ENCODE results near the gene UCKL1.

UCKL1 gene

DNA sequence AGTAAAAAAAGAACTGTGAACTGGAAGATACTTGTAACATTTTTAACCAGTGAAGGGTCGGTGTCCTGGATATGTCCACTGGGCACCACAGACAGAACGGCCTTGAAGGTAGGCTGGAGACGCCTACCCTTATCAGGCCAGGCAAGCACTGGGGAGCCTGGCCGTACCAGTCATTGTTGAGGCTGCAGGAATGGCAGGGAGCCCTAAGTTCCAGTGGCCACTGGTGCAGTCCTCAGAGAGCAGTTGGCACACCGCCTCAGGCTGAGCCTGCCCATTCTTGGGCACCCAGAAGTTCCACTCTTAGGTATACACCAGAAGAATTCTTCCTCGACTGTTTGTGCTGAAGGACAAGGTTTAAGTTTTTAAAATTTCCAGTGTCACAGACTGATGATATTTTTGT, 40.7 kb downstream of the UCKL1 start:
- TF ChIP-seq, protein P1, sequence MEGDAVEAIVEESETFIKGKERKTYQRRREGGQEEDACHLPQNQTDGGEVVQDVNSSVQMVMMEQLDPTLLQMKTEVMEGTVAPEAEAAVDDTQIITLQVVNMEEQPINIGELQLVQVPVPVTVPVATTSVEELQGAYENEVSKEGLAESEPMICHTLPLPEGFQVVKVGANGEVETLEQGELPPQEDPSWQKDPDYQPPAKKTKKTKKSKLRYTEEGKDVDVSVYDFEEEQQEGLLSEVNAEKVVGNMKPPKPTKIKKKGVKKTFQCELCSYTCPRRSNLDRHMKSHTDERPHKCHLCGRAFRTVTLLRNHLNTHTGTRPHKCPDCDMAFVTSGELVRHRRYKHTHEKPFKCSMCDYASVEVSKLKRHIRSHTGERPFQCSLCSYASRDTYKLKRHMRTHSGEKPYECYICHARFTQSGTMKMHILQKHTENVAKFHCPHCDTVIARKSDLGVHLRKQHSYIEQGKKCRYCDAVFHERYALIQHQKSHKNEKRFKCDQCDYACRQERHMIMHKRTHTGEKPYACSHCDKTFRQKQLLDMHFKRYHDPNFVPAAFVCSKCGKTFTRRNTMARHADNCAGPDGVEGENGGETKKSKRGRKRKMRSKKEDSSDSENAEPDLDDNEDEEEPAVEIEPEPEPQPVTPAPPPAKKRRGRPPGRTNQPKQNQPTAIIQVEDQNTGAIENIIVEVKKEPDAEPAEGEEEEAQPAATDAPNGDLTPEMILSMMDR (IDR thresholded peaks at IDR 0.05; ENCODE audit: low read depth, low read length): no peak
- no peak overlapping the region for H3K4me3 ChIP-seq (ENCODE audit: low read depth, low read length)

DNA sequence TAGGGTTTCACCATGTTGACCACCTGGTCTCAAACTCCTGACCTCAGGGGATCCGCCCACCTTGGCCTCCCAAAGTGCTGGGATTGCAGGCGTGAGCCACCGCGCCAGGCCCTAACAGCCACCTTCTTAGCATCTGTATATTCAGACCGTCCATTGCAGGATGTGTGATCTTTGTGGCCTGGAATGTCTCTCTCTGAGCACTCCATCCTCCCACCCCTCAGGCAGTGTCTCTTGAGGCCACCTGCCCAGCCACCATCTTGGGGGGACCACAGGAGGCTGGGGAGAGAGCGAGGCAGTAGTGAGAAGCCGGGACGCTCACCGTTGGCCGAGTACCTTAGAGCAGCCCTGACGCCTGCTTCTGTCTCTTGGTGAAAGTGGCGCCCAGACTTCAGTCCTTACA, 42.4 kb downstream of the UCKL1 start:
- H3K4me3 ChIP-seq (ENCODE audit: low read depth, low read length): no peak overlapping the region
- TF ChIP-seq, protein P1 (IDR thresholded peaks at IDR 0.05; ENCODE audit: low read depth, low read length): no peak

DNA sequence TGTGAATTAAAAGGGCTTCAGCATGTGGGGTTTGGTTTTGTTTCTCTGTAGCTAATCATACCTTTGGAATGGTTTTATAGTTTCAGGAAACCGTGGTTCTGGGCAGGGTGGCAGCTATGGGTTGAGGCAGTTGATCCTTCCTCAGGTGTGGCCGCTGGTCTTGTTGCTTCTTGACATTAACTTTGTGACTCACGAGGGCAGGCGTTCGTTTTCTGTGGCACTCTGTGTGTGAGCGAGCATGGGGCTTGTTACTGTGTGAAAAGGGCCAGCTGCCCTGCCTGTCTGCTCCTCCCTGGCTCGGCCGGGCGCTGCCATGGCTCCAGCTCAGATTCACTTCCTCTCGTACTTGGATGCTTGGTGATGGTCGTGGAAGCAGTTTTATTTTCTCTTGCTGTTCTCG, 45.0 kb downstream of the UCKL1 start:
- H3K4me3 ChIP-seq (ENCODE audit: low read depth, low read length): no peak overlapping the region
- TF ChIP-seq, protein P1 (IDR thresholded peaks at IDR 0.05; ENCODE audit: low read depth, low read length): no peak

DNA sequence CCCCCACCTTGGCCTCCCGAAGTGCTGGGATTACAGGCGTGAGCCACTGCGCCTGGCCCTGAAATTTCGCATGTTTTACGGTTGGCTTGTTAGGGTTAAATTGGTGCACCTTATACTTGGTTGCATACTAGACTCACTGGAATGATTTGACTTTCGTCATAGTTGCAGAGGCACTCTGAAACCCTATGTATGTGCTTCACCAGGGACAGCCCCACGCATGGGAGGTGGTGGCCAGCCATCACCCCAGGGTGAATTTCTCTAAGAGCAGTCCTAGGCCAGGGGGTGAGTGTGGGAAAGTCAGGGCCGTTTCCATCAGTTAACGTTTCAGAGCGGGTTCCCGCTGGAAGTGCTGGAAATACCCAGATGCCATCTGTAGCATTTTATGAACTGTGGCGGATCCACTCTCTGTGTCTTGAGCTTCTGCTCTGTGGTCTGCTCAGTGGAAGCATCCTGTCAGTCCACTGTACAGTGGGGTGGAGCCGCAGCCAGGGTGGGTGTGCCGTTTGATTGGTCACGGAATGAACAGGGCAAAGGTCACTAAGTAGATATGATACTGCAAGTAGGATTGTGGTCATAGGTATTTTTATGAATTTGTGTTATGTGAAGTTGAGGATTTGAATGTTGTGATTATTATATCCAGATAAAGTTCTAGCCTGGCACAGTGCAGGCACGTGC, 48.1 kb downstream of the UCKL1 start:
- no peak overlapping the region for H3K4me3 ChIP-seq (ENCODE audit: low read depth, low read length)
- TF ChIP-seq, protein P1 (IDR thresholded peaks at IDR 0.05; ENCODE audit: low read depth, low read length): no peak

DNA sequence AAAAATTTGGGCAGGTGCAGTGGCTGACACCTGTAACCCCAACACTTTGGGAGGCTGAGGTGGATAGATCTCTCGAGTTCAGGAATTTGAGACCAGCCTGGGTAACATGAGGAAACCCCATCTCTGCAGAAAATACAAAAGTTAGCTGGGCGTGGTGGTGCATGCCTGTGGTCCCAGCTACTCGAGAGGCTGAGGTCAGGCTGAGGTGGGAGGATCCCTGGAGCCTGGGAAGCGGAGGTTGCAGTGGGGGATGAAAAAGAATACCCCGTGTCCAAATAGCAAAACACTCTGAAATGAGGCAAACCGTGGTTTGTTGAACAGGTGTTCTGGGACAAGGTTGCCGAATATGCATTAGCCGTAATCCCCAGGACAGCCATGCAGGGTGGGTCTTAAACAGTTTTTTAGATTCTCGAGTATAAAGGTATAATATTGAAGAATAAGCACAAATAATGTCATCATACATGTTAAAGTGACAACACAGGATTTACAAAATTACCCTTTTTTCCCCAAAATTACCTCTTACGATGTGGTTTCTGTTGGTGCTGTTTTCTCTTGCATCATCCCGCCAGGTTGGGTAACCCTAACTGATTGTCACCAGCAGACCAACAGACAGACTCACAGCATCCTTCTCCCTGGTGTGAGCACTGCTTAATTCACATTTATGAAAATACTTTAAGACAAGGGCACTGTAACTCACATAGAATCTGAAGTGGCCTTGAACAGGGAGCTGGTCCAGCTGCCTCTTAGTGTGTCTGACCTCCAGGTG, 52.2 kb downstream of the UCKL1 start:
- H3K4me3 ChIP-seq (ENCODE audit: low read depth, low read length): no peak overlapping the region
- TF ChIP-seq, protein P1 (IDR thresholded peaks at IDR 0.05; ENCODE audit: low read depth, low read length): no peak

DNA sequence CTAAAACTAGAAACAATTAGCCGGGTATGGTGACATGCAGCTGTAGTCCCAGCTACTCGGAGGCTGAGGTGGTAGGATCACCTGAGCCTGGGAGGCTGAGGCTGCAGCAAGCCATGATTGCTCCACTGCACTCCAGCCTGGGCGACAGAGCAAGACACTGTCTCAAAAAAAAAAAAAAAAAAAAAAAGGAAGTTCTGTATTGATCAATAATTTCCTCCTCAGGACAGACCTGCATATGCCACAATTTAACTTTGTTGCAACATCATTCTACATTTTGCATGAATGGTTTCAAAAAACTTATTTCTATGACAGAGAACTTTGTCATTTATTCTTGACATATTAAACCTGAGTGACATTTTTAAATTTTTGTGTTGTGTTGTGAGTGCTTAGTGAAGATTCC, 55.8 kb downstream of the UCKL1 start:
- TF ChIP-seq, protein P1 (IDR thresholded peaks at IDR 0.05; ENCODE audit: low read depth, low read length): no peak
- no peak overlapping the region for H3K4me3 ChIP-seq (ENCODE audit: low read depth, low read length)

DNA sequence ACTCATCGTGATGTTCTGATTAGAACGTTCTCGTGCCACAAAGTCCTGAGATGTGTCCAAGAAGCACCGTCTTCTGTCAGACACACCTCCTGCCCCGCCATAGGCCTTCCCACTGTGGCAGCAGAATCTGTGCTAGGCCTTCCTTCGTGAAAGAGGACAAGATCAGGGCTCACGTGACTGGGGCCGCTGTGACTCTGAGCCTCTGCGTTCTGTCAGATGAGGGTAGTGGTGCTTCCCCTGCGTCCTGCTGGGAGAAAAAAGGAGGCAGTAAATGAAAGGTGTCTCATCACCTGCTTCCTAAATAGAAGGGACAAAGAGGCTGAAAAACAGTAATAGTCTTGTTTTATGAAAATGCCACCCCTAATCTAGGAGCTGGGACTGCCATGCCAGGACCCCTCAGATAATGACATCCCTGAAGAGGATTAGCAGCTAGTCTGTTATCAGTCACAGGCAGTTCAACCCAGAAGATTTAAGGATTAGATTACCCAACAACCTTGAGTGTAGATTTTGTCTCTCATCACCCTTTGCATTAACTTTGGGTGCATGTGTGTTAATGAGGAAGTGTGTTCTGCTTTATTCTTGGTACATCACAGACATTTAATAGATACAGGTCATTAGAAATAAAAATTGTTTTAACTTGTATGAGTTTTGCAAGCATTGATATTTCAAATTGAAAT, 57.2 kb downstream of the UCKL1 start:
- no peak overlapping the region for H3K4me3 ChIP-seq (ENCODE audit: low read depth, low read length)
- TF ChIP-seq, protein P1 (IDR thresholded peaks at IDR 0.05; ENCODE audit: low read depth, low read length): no peak
